HCT116 (cell line): ENCODE data around the gene RRP12. TPM values are rescaled to one million over a fixed set of nuclear protein-coding genes. Genes with fewer than 3 reads are reported as not detected.

Source experiments
- ATAC-seq: fragments of 200-7000 bp; cut with Tn5 transposase; 2 replicates; pipeline ENCODE4 v1.9.1; 2020; ENCODE audit warnings: mild to moderate bottlenecking, moderate library complexity
- BruUV-seq: library from RNA; stranded (reverse); fragments of 400-500 nt; replicated peaks from 2 replicates; lab custom pipeline; 2021; lab: Mats Ljungman, UMichigan
- CTCF ChIA-PET: fragments of 300-600 bp; sonication (Branson Sonifier 250); formaldehyde crosslinking; loops from one replicate; lab custom pipeline; 2021; ENCODE audit warnings: antibody characterized with exemption; lab: Charles Lee
- POLR2A ChIA-PET: fragments of 300-600, 350-600 bp; sonication (Branson Sonifier 250); formaldehyde crosslinking; loops from one replicate; lab custom pipeline; 2021; ENCODE audit warnings: antibody characterized with exemption; lab: Charles Lee
- RAD21 ChIA-PET, 2 experiments: fragments of 300-600 bp; sonication (Branson Sonifier 250); formaldehyde crosslinking; loops; one replicate each; lab custom pipeline; 2023; ENCODE audit warnings: low total read pairs in 2 of 2; ENCODE audit not compliant: uncharacterized antibody in 2 of 2, unreplicated experiment in 2 of 2, low non-redundant PET in 1 of 2; lab: Charles Lee
- DNase-seq: peaks from one replicate; pipeline ENCODE4 v3.0.0-alpha.2; 2010; ENCODE audit warnings: low read depth, low spot score
- H2AFZ ChIP-seq: fragments of 200-600 bp; shearing (Covaris generic), sonication (generic); 2 replicates; pipeline ENCODE4 v1.6.1; 2017; ENCODE audit warnings: low read depth, mixed run types, mixed read lengths, antibody characterized with exemption, low read length; ENCODE audit not compliant: poor library complexity, severe bottlenecking
- H3K27ac ChIP-seq: 2 replicates; pipeline ENCODE4 v1.5.1; 2012; ENCODE audit warnings: low read depth, low read length
- H3K27me3 ChIP-seq: fragments of 200-600 bp; sonication (generic); 2 replicates; pipeline ENCODE4 v1.6.1; 2016; ENCODE audit warnings: mixed run types, low read length, mixed read lengths; ENCODE audit not compliant: insufficient read depth
- H3K36me3 ChIP-seq, 2 experiments: fragments of 200-500 bp in 1 of 2; fragments of 200-600 bp in 1 of 2; sonication (Bioruptor generic) in 1 of 2; sonication (generic) in 1 of 2; 2 replicates each; pipeline versions ENCODE4 v1.5.1 to v1.6.1; 2014 to 2016; ENCODE audit warnings: low read length in 2 of 2, inconsistent platforms in 1 of 2, mixed read lengths in 1 of 2, mixed run types in 1 of 2; ENCODE audit not compliant: insufficient read depth in 2 of 2, control insufficient read depth in 1 of 2
- H3K4me1 ChIP-seq, 2 experiments: fragments of 200-600 bp in 1 of 2; sonication (generic) in 1 of 2; 2 replicates each; pipeline versions ENCODE4 v1.5.1 to v1.6.1; 2012 to 2017; ENCODE audit warnings: low read length in 2 of 2, inconsistent platforms in 1 of 2, mild to moderate bottlenecking in 1 of 2, mixed read lengths in 1 of 2, mixed run types in 1 of 2, moderate library complexity in 1 of 2; ENCODE audit not compliant: insufficient read depth in 2 of 2, control insufficient read depth in 1 of 2
- H3K4me2 ChIP-seq: fragments of 200-600 bp; sonication (generic); 2 replicates; pipeline ENCODE4 v1.6.1; 2017; ENCODE audit warnings: mixed run types, low read length, mixed read lengths
- H3K4me3 ChIP-seq, 2 experiments: fragments of 200-600 bp in 1 of 2; sonication (generic) in 1 of 2; replicated peaks in 1 of 2; 2 replicates each; pipeline ENCODE4 v1.5.1; 2011 to 2016; ENCODE audit warnings: low read length in 2 of 2, control low read depth in 1 of 2, low read depth in 1 of 2, mild to moderate bottlenecking in 1 of 2, mixed read lengths in 1 of 2, mixed run types in 1 of 2
- H3K79me2 ChIP-seq: fragments of 200-600 bp; sonication (generic); 2 replicates; pipeline ENCODE4 v1.6.1; 2017; ENCODE audit warnings: mild to moderate bottlenecking, mixed run types, low read length, moderate library complexity, mixed read lengths; ENCODE audit not compliant: insufficient read depth
- H3K9ac ChIP-seq: fragments of 200-600 bp; sonication (generic); 2 replicates; pipeline ENCODE4 v1.6.1; 2016; ENCODE audit warnings: low read length, mixed read lengths
- H3K9me2 ChIP-seq: fragments of 200-600 bp; sonication (generic), shearing (Covaris generic); 2 replicates; pipeline ENCODE4 v1.6.1; 2017; ENCODE audit warnings: mixed run types, mild to moderate bottlenecking, moderate library complexity; ENCODE audit not compliant: insufficient read depth
- H3K9me3 ChIP-seq, 2 experiments: fragments of 200-500 bp in 1 of 2; fragments of 200-600 bp in 1 of 2; sonication (Bioruptor generic) in 1 of 2; sonication (generic) in 1 of 2; 2 replicates each; pipeline ENCODE4 v1.6.1; 2014 to 2017; ENCODE audit warnings: low read length in 2 of 2, mixed read lengths in 2 of 2, inconsistent platforms in 1 of 2, low read depth in 1 of 2, mild to moderate bottlenecking in 1 of 2, mixed run types in 1 of 2, moderate library complexity in 1 of 2; ENCODE audit not compliant: control insufficient read depth in 1 of 2, insufficient read depth in 1 of 2
- H4K20me1 ChIP-seq: fragments of 200-600 bp; sonication (generic), shearing (Covaris generic); 2 replicates; pipeline ENCODE4 v1.6.1; 2017; ENCODE audit warnings: mixed run types, mild to moderate bottlenecking, moderate library complexity; ENCODE audit not compliant: insufficient read depth
- CBX3 ChIP-seq: IDR thresholded peaks from 2 replicates; pipeline ENCODE4 v1.6.1; 2012; ENCODE audit warnings: low read depth
- CEBPB ChIP-seq: IDR thresholded peaks from 2 replicates; pipeline ENCODE4 v1.6.1; 2012; ENCODE audit warnings: low read depth
- EGR1 ChIP-seq: IDR thresholded peaks from 2 replicates; pipeline ENCODE4 v1.6.1; 2012; ENCODE audit warnings: low read depth
- ELF1 ChIP-seq: IDR thresholded peaks from 2 replicates; pipeline ENCODE4 v1.6.1; 2012; ENCODE audit warnings: low read depth, borderline replicate concordance
- EZH2phosphoT487 ChIP-seq: fragments of 200-600 bp; IDR thresholded peaks from 2 replicates; pipeline ENCODE4 v1.6.1; 2018; ENCODE audit warnings: antibody characterized with exemption, borderline replicate concordance
- JUND ChIP-seq: IDR thresholded peaks from 2 replicates; pipeline ENCODE4 v1.6.1; 2012
- POLR2A ChIP-seq: IDR thresholded peaks from 2 replicates; pipeline ENCODE4 v1.7.0; 2011; ENCODE audit warnings: borderline replicate concordance; ENCODE audit not compliant: insufficient read depth, insufficient read length; ENCODE audit errors: extremely low read depth
- POLR2AphosphoS5 ChIP-seq: IDR thresholded peaks from 2 replicates; pipeline ENCODE4 v1.6.1; 2011; ENCODE audit warnings: mild to moderate bottlenecking, low read depth, low read length, moderate library complexity
- RAD21 ChIP-seq: IDR thresholded peaks from 2 replicates; pipeline ENCODE4 v1.6.1; 2012; ENCODE audit warnings: low read depth, mild to moderate bottlenecking
- SP1 ChIP-seq: IDR thresholded peaks from 2 replicates; pipeline ENCODE4 v1.6.1; 2012; ENCODE audit warnings: low read depth
- SRF ChIP-seq: IDR thresholded peaks from 2 replicates; pipeline ENCODE4 v1.6.1; 2012; ENCODE audit warnings: low read depth
- TCF7L2 ChIP-seq: IDR thresholded peaks from 2 replicates; pipeline ENCODE4 v1.7.0; 2011; ENCODE audit warnings: borderline replicate concordance, inconsistent platforms; ENCODE audit not compliant: insufficient read depth, insufficient read length; ENCODE audit errors: extremely low read depth
- YY1 ChIP-seq: IDR thresholded peaks from 2 replicates; pipeline ENCODE4 v1.6.1; 2011; ENCODE audit warnings: low read length, low read depth, moderate library complexity, mild to moderate bottlenecking; ENCODE audit not compliant: insufficient replicate concordance; ENCODE audit errors: extremely low read depth
- ZNF274 ChIP-seq: fragments of 200-500 bp; sonication (Bioruptor generic); IDR thresholded peaks from 2 replicates; pipeline ENCODE4 v1.6.1; 2014; ENCODE audit warnings: mild to moderate bottlenecking, low read depth, low read length, inconsistent platforms
- intact Hi-C: fragments of 100-400 bp; cut with micrococcal nuclease; formaldehyde crosslinking; loops from 2 replicates; pipeline ENCODE4 v1.10.0; 2022
- total RNA-seq: library from RNA; stranded (reverse); gene quantifications from one replicate; pipeline ENCODE4 v1.2.1, GENCODE V29; 2021; ENCODE audit not compliant: unreplicated experiment
- TF ChIP-seq, protein P1 (sequence below): IDR thresholded peaks from 2 replicates; pipeline ENCODE4 v1.6.1; 2012; ENCODE audit warnings: low read depth
- TF ChIP-seq, protein P2 (sequence below): IDR thresholded peaks from 2 replicates; pipeline ENCODE4 v1.6.1; 2012

The RRP12 gene
- total RNA-seq, 1 experiment from 2014 or later, result 67.0 TPM

DNA sequence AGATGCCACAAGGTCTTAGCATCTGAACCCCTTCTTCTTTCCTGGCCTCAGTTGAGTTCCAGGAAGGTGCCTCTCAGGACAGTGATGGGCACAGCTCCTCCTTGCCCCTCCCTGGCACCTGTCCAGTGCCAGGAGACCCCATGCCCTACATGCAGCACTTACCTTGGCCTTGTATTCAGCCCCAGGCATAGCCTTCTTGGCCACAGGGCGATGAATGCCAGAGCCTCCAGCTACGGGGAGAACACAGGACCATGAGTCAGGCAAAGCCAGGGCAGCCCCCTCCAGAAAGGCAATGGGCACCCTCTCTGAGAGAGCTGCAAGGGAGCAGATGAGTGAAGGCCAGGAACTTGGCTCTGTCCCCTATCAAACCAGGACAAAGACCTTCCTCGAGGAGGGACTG is 42.4 kb downstream of the RRP12 start:
- CTCF ChIA-PET, result no interaction called here
- no TSS peak for BruUV-seq

DNA sequence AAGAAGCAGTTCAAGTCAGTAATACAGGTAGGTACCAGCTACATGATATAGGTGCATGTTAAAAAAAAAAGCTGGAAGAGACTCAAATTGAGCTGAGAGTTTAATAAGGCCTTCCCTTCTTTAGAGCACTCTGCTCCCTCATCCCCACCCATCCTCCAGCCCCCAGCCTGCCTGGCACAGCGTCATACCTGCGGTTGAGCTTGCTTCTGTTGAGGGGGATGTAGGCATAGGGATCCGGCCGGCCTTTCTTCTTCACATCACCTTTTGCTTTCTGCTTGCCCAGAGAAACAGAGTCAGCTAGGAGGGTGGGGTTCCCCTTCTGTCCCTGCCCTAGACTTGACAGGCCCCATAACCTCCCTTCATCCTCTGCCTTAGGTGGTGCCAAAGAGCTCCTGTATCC is 42.8 kb downstream of the RRP12 start:
- DNase-seq (no peak), ATAC-seq (no peak)
- Histone ChIP-seq H3K4me1 (no peaks in the 10 kb centered on the region), H3K36me3 (peaks cover 21 to 60% of the 10 kb centered on the region in 2 experiments), H3K9me2 (no peaks in the 10 kb centered on the region), H3K4me3 (no peak overlapping the region), H3K27me3 (no peaks in the 10 kb centered on the region), H3K27ac (no peak overlapping the region), H3K4me2 (no peak overlapping the region), H2AFZ (no peak overlapping the region), H3K9ac (no peak overlapping the region), H4K20me1 (no peaks in the 10 kb centered on the region), H3K79me2 (no peaks in the 10 kb centered on the region), H3K9me3 (no peaks in the 10 kb centered on the region)
- ChIA-PET RAD21 (no interaction called here), CTCF (no interaction called here), POLR2A (no interaction called here)
- intact Hi-C loops, result loop anchor here (5.0 kb wide), 1 partner anchor 286 kb away; no protein-coding TSS in a partner anchor
- no TSS peak for BruUV-seq
- TF ChIP-seq EZH2phosphoT487 (no peak), TCF7L2 (no peak), YY1 (no peak), SP1 (no peak), ELF1 (no peak), ZNF274 (no peak), RAD21 (no peak), SRF (no peak), POLR2A (no peak), CEBPB (no peak), POLR2AphosphoS5 (no peak)
- TF ChIP-seq, protein P1, sequence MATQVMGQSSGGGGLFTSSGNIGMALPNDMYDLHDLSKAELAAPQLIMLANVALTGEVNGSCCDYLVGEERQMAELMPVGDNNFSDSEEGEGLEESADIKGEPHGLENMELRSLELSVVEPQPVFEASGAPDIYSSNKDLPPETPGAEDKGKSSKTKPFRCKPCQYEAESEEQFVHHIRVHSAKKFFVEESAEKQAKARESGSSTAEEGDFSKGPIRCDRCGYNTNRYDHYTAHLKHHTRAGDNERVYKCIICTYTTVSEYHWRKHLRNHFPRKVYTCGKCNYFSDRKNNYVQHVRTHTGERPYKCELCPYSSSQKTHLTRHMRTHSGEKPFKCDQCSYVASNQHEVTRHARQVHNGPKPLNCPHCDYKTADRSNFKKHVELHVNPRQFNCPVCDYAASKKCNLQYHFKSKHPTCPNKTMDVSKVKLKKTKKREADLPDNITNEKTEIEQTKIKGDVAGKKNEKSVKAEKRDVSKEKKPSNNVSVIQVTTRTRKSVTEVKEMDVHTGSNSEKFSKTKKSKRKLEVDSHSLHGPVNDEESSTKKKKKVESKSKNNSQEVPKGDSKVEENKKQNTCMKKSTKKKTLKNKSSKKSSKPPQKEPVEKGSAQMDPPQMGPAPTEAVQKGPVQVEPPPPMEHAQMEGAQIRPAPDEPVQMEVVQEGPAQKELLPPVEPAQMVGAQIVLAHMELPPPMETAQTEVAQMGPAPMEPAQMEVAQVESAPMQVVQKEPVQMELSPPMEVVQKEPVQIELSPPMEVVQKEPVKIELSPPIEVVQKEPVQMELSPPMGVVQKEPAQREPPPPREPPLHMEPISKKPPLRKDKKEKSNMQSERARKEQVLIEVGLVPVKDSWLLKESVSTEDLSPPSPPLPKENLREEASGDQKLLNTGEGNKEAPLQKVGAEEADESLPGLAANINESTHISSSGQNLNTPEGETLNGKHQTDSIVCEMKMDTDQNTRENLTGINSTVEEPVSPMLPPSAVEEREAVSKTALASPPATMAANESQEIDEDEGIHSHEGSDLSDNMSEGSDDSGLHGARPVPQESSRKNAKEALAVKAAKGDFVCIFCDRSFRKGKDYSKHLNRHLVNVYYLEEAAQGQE, result no peak

More for the DNA sequence above, 42.4 kb downstream of the RRP12 start:
- Histone ChIP-seq H3K9ac (no peak overlapping the region), H2AFZ (no peak overlapping the region), H3K36me3 (peaks cover 21 to 58% of the 10 kb centered on the region in 2 experiments), H3K9me3 (no peaks in the 10 kb centered on the region), H3K4me1 (no peaks in the 10 kb centered on the region), H3K9me2 (no peaks in the 10 kb centered on the region), H3K27ac (no peak overlapping the region), H4K20me1 (no peaks in the 10 kb centered on the region), H3K4me3 (no peak overlapping the region), H3K27me3 (no peaks in the 10 kb centered on the region), H3K4me2 (no peak overlapping the region), H3K79me2 (no peaks in the 10 kb centered on the region)
- no peak for ATAC-seq
- ChIA-PET RAD21 (no interaction called here), POLR2A (no interaction called here)
- intact Hi-C loops, result loop anchor here (5.0 kb wide), 1 partner anchor 286 kb away; no protein-coding TSS in a partner anchor
- TF ChIP-seq EGR1 (no peak), RAD21 (no peak), JUND (no peak), CBX3 (no peak), POLR2AphosphoS5 (no peak), TCF7L2 (no peak), ELF1 (no peak)
- TF ChIP-seq, protein P2, sequence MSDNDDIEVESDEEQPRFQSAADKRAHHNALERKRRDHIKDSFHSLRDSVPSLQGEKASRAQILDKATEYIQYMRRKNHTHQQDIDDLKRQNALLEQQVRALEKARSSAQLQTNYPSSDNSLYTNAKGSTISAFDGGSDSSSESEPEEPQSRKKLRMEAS, result no peak
- no peak for DNase-seq
